ENCODE data around the gene ADISSP. TPM values are rescaled to one million over a fixed set of nuclear protein-coding genes. Genes with fewer than 3 reads are reported as not detected.

ADISSP gene
- total RNA-seq, 4 donors from 2014 or later, result 3.0 to 19.9 (median 16.3) TPM

- DNase-seq, result no peak
- Histone ChIP-seq H3K9me3 (no peaks in the 10 kb centered on the region), H3K36me3 (no peaks in the 10 kb centered on the region), H3K4me3 (no peak overlapping the region), H3K4me1 (peaks cover 18 to 52% (median 47%) of the 10 kb centered on the region in 4 donors), H3K27me3 (no peaks in the 10 kb centered on the region), H3K27ac (peak overlapping the region; percentile 86 to 97 (median 92))
- TF ChIP-seq EP300 (IDR thresholded peaks at IDR 0.05; ENCODE audit: low read depth) (no peak), POLR2AphosphoS5 (IDR thresholded peaks at IDR 0.05) (no peak), CTCF (IDR thresholded peaks at IDR 0.05) (no peak)
- WGBS, 2 donors (ENCODE audit: low coverage in 1 of 2), result 60 to 69% methylated on average over 2 to 12 of the region's 12 CpGs
- in situ Hi-C loops (cut with MboI; ENCODE audit: low pct_ligation_motif_present in 1 of 4, low pct_unique_long_range_greater_than_20kb in 1 of 4, low sequenced_read_pairs in 3 of 4) (no loop called here), intact Hi-C loops (cut with DNase I; ENCODE audit: low total_unique reads) (no loop called here)
Observed at GRCh38 chr20:3813848-3814581, 46.5 kb upstream of the ADISSP start.

GRCh38 chr20:3812975-3813847 is 45.7 kb upstream of the ADISSP start:
- DNase-seq, result no peak
- Histone ChIP-seq H3K27me3 (no peaks in the 10 kb centered on the region), H3K27ac (peak overlapping the region; percentile 86 to 97 (median 92)), H3K4me1 (peaks cover 15 to 54% (median 47%) of the 10 kb centered on the region in 4 donors), H3K9me3 (no peaks in the 10 kb centered on the region), H3K36me3 (no peaks in the 10 kb centered on the region), H3K4me3 (no peak overlapping the region)
- TF ChIP-seq EP300 (IDR thresholded peaks at IDR 0.05; ENCODE audit: low read depth) (no peak), POLR2AphosphoS5 (IDR thresholded peaks at IDR 0.05) (no peak), CTCF (IDR thresholded peaks at IDR 0.05) (no peak), POLR2A (IDR thresholded peaks at IDR 0.05) (no peak)
- WGBS, 2 donors (ENCODE audit: low coverage in 1 of 2), result 49 to 56% methylated on average over 5 to 8 of the region's 8 CpGs
- in situ Hi-C loops (cut with MboI; ENCODE audit: low pct_ligation_motif_present in 1 of 4, low pct_unique_long_range_greater_than_20kb in 1 of 4, low sequenced_read_pairs in 3 of 4), result no loop called here
- intact Hi-C loops (cut with DNase I; ENCODE audit: low total_unique reads), result no loop called here

- H3K27ac ChIP-seq, result peak overlapping the region; percentile 86 to 97 (median 92)
- intact Hi-C loops (cut with DNase I; ENCODE audit: low total_unique reads), result no loop called here
- DNase-seq, result no peak
- H3K4me3 ChIP-seq, result no peak overlapping the region
- H3K9me3 ChIP-seq, result no peaks in the 10 kb centered on the region
- 93% methylated on average over 9 of the region's 9 CpGs; no CpG with 5 or more reads in 1 of the 2 donors for WGBS, 2 donors (ENCODE audit: low coverage in 1 of 2)
- TF ChIP-seq POLR2AphosphoS5 (IDR thresholded peaks at IDR 0.05), result no peak
- TF ChIP-seq POLR2A (IDR thresholded peaks at IDR 0.05), result no peak
- TF ChIP-seq CTCF (IDR thresholded peaks at IDR 0.05), result no peak
- TF ChIP-seq EP300 (IDR thresholded peaks at IDR 0.05; ENCODE audit: low read depth), result no peak
- peaks cover 22 to 61% (median 54%) of the 10 kb centered on the region in 4 donors for H3K4me1 ChIP-seq
- in situ Hi-C loops (cut with MboI; ENCODE audit: low pct_ligation_motif_present in 1 of 4, low pct_unique_long_range_greater_than_20kb in 1 of 4, low sequenced_read_pairs in 3 of 4), result no loop called here
- H3K36me3 ChIP-seq, result no peaks in the 10 kb centered on the region
- no peaks in the 10 kb centered on the region for H3K27me3 ChIP-seq
Observed at GRCh38 chr20:3812259-3812681, 44.7 kb upstream of the ADISSP start.
